ENCODE measurements around the gene TMEM141. TPM values are rescaled to one million over a fixed set of nuclear protein-coding genes. Genes with fewer than 3 reads are reported as not detected.
A peak's percentile ranks its signal among the peaks of the same experiment; 100 is the strongest.

TMEM141 gene
- total RNA-seq, 1 donor from 2014 or later = 19.9 TPM

- peaks cover 20% of the 10 kb centered on the region for H3K27me3 Mint-ChIP-seq (ENCODE audit: insufficient read depth, low read depth)
- Histone ChIP-seq H3F3A (ENCODE audit: low read depth) (peaks cover 11% of the 10 kb centered on the region), H3K9ac (no peak overlapping the region), H3K36me3 (no peaks in the 10 kb centered on the region), H2AFZ (replicated peaks) (peak overlapping the region; percentile 69), H3K27me3 (peaks cover 19% of the 10 kb centered on the region), H3K79me2 (ENCODE audit: low read depth) (no peaks in the 10 kb centered on the region), H3K4me2 (no peak overlapping the region), H3K9me3 (ENCODE audit: low read depth) (no peaks in the 10 kb centered on the region), H3K4me1 (no peaks in the 10 kb centered on the region), H3K4me3 (no peak overlapping the region), H3K27ac (no peak overlapping the region), H4K20me1 (ENCODE audit: low read depth) (no peaks in the 10 kb centered on the region)
- peaks cover 12% of the 10 kb centered on the region for H3K4me1 Mint-ChIP-seq
- H3K36me3 Mint-ChIP-seq = no peaks in the 10 kb centered on the region
- DNase-seq (ENCODE audit: low spot score) = peak; percentile 56
- peaks cover 18% of the 10 kb centered on the region for H3K9me3 Mint-ChIP-seq
- H3K4me3 Mint-ChIP-seq = no peak overlapping the region
- no peak overlapping the region for H3K27ac Mint-ChIP-seq
- TF ChIP-seq EZH2phosphoT487 (IDR thresholded peaks at IDR 0.05) = no peak
- TF ChIP-seq EZH2 (IDR thresholded peaks at IDR 0.05) = no peak
- TF ChIP-seq CTCF (IDR thresholded peaks at IDR 0.05) = no peak
These were observed 17.6 kb upstream of the TMEM141 start for GRCh38 chr9:136773386-136774044.

- TF ChIP-seq CTCF (IDR thresholded peaks at IDR 0.05) (no peak), EZH2 (IDR thresholded peaks at IDR 0.05) (no peak), EZH2phosphoT487 (IDR thresholded peaks at IDR 0.05) (no peak)
- DNase-seq (ENCODE audit: low spot score) = no peak
These were observed 16.6 kb upstream of the TMEM141 start for GRCh38 chr9:136774416-136775045.

GRCh38 chr9:136775191-136775590 lies 16.0 kb upstream of the TMEM141 start:
- H3K9ac ChIP-seq = no peak overlapping the region
- peaks cover 32% of the 10 kb centered on the region for H3K27me3 ChIP-seq
- H4K20me1 ChIP-seq (ENCODE audit: low read depth) = no peaks in the 10 kb centered on the region
- H3K36me3 Mint-ChIP-seq = no peaks in the 10 kb centered on the region
- H3F3A ChIP-seq (ENCODE audit: low read depth) = peaks cover 7% of the 10 kb centered on the region
- no peak overlapping the region for H3K4me3 Mint-ChIP-seq
- H3K27ac ChIP-seq = no peak overlapping the region
- H3K9me3 Mint-ChIP-seq = peaks cover 23% of the 10 kb centered on the region
- H3K27me3 Mint-ChIP-seq (ENCODE audit: insufficient read depth, low read depth) = peaks cover 31% of the 10 kb centered on the region
- H3K79me2 ChIP-seq (ENCODE audit: low read depth) = no peaks in the 10 kb centered on the region
- no peak for DNase-seq (ENCODE audit: low spot score)
- no peak for TF ChIP-seq CTCF (IDR thresholded peaks at IDR 0.05)
- TF ChIP-seq EZH2 (IDR thresholded peaks at IDR 0.05) = no peak
- no peak for TF ChIP-seq EZH2phosphoT487 (IDR thresholded peaks at IDR 0.05)
- H3K36me3 ChIP-seq = no peaks in the 10 kb centered on the region
- no peaks in the 10 kb centered on the region for H3K4me1 ChIP-seq
- no peak overlapping the region for H2AFZ ChIP-seq (replicated peaks)
- peaks cover 13% of the 10 kb centered on the region for H3K4me1 Mint-ChIP-seq
- H3K4me2 ChIP-seq = no peak overlapping the region
- no peaks in the 10 kb centered on the region for H3K9me3 ChIP-seq (ENCODE audit: low read depth)
- no peak overlapping the region for H3K27ac Mint-ChIP-seq
- H3K4me3 ChIP-seq = no peak overlapping the region

More at GRCh38 chr9:136774416-136775045, 16.6 kb upstream of the TMEM141 start:
- Histone ChIP-seq H3F3A (ENCODE audit: low read depth) (peaks cover 7% of the 10 kb centered on the region), H3K9ac (no peak overlapping the region), H3K4me1 (no peaks in the 10 kb centered on the region), H3K4me2 (no peak overlapping the region), H2AFZ (replicated peaks) (no peak overlapping the region), H3K27me3 (peaks cover 25% of the 10 kb centered on the region), H4K20me1 (ENCODE audit: low read depth) (no peaks in the 10 kb centered on the region), H3K27ac (no peak overlapping the region), H3K79me2 (ENCODE audit: low read depth) (no peaks in the 10 kb centered on the region), H3K4me3 (no peak overlapping the region), H3K9me3 (ENCODE audit: low read depth) (no peaks in the 10 kb centered on the region), H3K36me3 (no peaks in the 10 kb centered on the region)
- Mint-ChIP-seq H3K27ac (no peak overlapping the region), H3K36me3 (no peaks in the 10 kb centered on the region), H3K9me3 (peaks cover 23% of the 10 kb centered on the region), H3K27me3 (ENCODE audit: insufficient read depth, low read depth) (peaks cover 27% of the 10 kb centered on the region), H3K4me3 (no peak overlapping the region), H3K4me1 (peaks cover 11% of the 10 kb centered on the region)
